SK-N-SH (cell line): ENCODE measurements around the gene UGT1A7. TPM values are rescaled to one million over a fixed set of nuclear protein-coding genes. Genes with fewer than 3 reads are reported as not detected.

Experiments
- CTCF ChIA-PET: fragments of 300-600, 350-600 bp; formaldehyde crosslinking; extraction: SDS; loops from one replicate; lab custom pipeline; 2021; lab: Yijun Ruan, JAX
- POLR2A ChIA-PET: fragments of 350-600 bp; sonication (Branson Sonifier 250); formaldehyde crosslinking; extraction: SDS; loops from one replicate; lab custom pipeline; 2020; ENCODE audit warnings: antibody characterized with exemption, inconsistent platforms; lab: Yijun Ruan, JAX
- DNase-seq: peaks from one replicate; pipeline ENCODE4 v3.0.0; 2012
- H2AFZ ChIP-seq: fragments of 200-600 bp; sonication (generic); 2 replicates; pipeline ENCODE4 v1.8.1; 2016; ENCODE audit warnings: antibody characterized with exemption, mild to moderate bottlenecking, low read depth
- H3F3A ChIP-seq: fragments of 200-600 bp; sonication (generic); replicated peaks from 2 replicates; pipeline ENCODE3; 2016; ENCODE audit warnings: antibody characterized with exemption, mild to moderate bottlenecking; ENCODE audit not compliant: insufficient read depth
- H3K27ac ChIP-seq, 2 experiments: fragments of 200-500 bp in 1 of 2; fragments of 200-600 bp in 1 of 2; sonication (Bioruptor generic) in 1 of 2; sonication (generic), shearing (Covaris generic) in 1 of 2; 2 replicates each; pipeline versions ENCODE4 v1.5.1 to v1.6.1; 2014 to 2016; ENCODE audit warnings: low read depth in 2 of 2, inconsistent platforms in 1 of 2, low read length in 1 of 2, mild to moderate bottlenecking in 1 of 2, mixed read lengths in 1 of 2
- H3K27me3 ChIP-seq: fragments of 200-600 bp; sonication (generic), shearing (Covaris generic); 2 replicates; pipeline ENCODE4 v1.6.1; 2016; ENCODE audit warnings: mixed run types; ENCODE audit not compliant: insufficient read depth
- H3K36me3 ChIP-seq, 2 experiments: fragments of 200-500 bp in 1 of 2; fragments of 200-600 bp in 1 of 2; sonication (Bioruptor generic) in 1 of 2; sonication (generic) in 1 of 2; replicated peaks in 1 of 2; 2 replicates each; pipeline versions ENCODE3 to v1.5.1; 2014 to 2016; ENCODE audit warnings: low read length in 1 of 2, mild to moderate bottlenecking in 1 of 2; ENCODE audit not compliant: insufficient read depth in 2 of 2, control insufficient read depth in 1 of 2
- H3K4me1 ChIP-seq, 2 experiments: fragments of 200-500 bp in 1 of 2; fragments of 200-600 bp in 1 of 2; sonication (Bioruptor generic) in 1 of 2; sonication (generic), shearing (Covaris generic) in 1 of 2; 2 replicates each; pipeline versions ENCODE4 v1.5.1 to v1.6.1; 2014 to 2016; ENCODE audit warnings: low read depth in 1 of 2, low read length in 1 of 2, mixed run types in 1 of 2; ENCODE audit not compliant: insufficient read depth in 2 of 2, control insufficient read depth in 1 of 2
- H3K4me2 ChIP-seq: fragments of 200-600 bp; sonication (generic), shearing (Covaris generic); 2 replicates; pipeline ENCODE4 v1.6.1; 2017; ENCODE audit warnings: mixed run types
- H3K4me3 ChIP-seq, 2 experiments: fragments of 200-500 bp in 1 of 2; fragments of 200-600 bp in 1 of 2; sonication (Bioruptor generic) in 1 of 2; sonication (generic), shearing (Covaris generic) in 1 of 2; 2 replicates each; pipeline versions ENCODE4 v1.5.1 to v1.8.1; 2014 to 2016; ENCODE audit warnings: low read depth in 2 of 2, inconsistent platforms in 1 of 2, low read length in 1 of 2, mild to moderate bottlenecking in 1 of 2, mixed read lengths in 1 of 2, moderate library complexity in 1 of 2
- H3K79me2 ChIP-seq: fragments of 200-600 bp; sonication (generic); 2 replicates; pipeline ENCODE4 v1.8.1; 2017; ENCODE audit warnings: mild to moderate bottlenecking; ENCODE audit not compliant: insufficient read depth
- H3K9ac ChIP-seq: fragments of 200-600 bp; sonication (generic); 2 replicates; pipeline ENCODE4 v1.6.1; 2017; ENCODE audit warnings: mixed run types
- H3K9me2 ChIP-seq: fragments of 200-600 bp; sonication (generic); 2 replicates; pipeline ENCODE4 v1.6.1; 2017; ENCODE audit warnings: mixed run types
- H3K9me3 ChIP-seq: fragments of 200-600 bp; sonication (generic); 2 replicates; pipeline ENCODE4 v1.6.1; 2017; ENCODE audit warnings: mixed run types, mild to moderate bottlenecking, moderate library complexity
- H4K20me1 ChIP-seq: fragments of 200-600 bp; sonication (generic); 2 replicates; pipeline ENCODE4 v1.6.1; 2017; ENCODE audit warnings: mild to moderate bottlenecking, mixed run types; ENCODE audit not compliant: insufficient read depth
- CHD2 ChIP-seq: fragments of 150-350 bp; IDR thresholded peaks from 2 replicates; pipeline ENCODE4 v1.6.1; 2018; ENCODE audit warnings: low read length; ENCODE audit not compliant: partially characterized antibody
- ELF1 ChIP-seq: IDR thresholded peaks from 2 replicates; pipeline ENCODE4 v1.4.0; 2012
- EZH2phosphoT487 ChIP-seq: fragments of 200-600 bp; sonication (generic); IDR thresholded peaks from 2 replicates; pipeline ENCODE4 v1.6.1; 2017; ENCODE audit warnings: low read depth, mixed run types, mild to moderate bottlenecking, antibody characterized with exemption, moderate library complexity, borderline replicate concordance
- FOSL2 ChIP-seq: IDR thresholded peaks from 2 replicates; pipeline ENCODE4 v1.4.0; 2012; ENCODE audit warnings: low read depth, mild to moderate bottlenecking, moderate library complexity, borderline replicate concordance
- GATA2 ChIP-seq: sonication (generic); formaldehyde crosslinking; IDR thresholded peaks from 2 replicates; pipeline ENCODE4 v1.5.0; 2020; ENCODE audit warnings: mild to moderate bottlenecking, missing genetic modification reagents
- MEF2A ChIP-seq: IDR thresholded peaks from 2 replicates; pipeline ENCODE4 v1.4.0; 2012; ENCODE audit warnings: low read depth, borderline replicate concordance
- MXI1 ChIP-seq: IDR thresholded peaks from 2 replicates; pipeline ENCODE4 v1.6.1; 2012; ENCODE audit warnings: mild to moderate bottlenecking, low read depth, low read length, improper control_type of control experiment
- POLR2AphosphoS5 ChIP-seq: IDR thresholded peaks from 2 replicates; pipeline ENCODE4 v1.6.1; 2012; ENCODE audit warnings: low read depth, low read length
- RFX5 ChIP-seq: IDR thresholded peaks from 2 replicates; pipeline ENCODE4 v1.6.1; 2012; ENCODE audit warnings: mild to moderate bottlenecking, improper control_type of control experiment, low read length
- RXRA ChIP-seq: IDR thresholded peaks from 2 replicates; pipeline ENCODE4 v1.4.0; 2012; ENCODE audit warnings: low read depth, mild to moderate bottlenecking, borderline replicate concordance
- SIN3A ChIP-seq: IDR thresholded peaks from 2 replicates; pipeline ENCODE4 v1.6.1; 2012; ENCODE audit warnings: low read depth, mild to moderate bottlenecking, low read length, moderate library complexity, borderline replicate concordance
- TAF1 ChIP-seq: IDR thresholded peaks from 2 replicates; pipeline ENCODE4 v1.6.1; 2012; ENCODE audit warnings: low read depth, mild to moderate bottlenecking, low read length, moderate library complexity, borderline replicate concordance
- TCF12 ChIP-seq: IDR thresholded peaks from 2 replicates; pipeline ENCODE4 v1.4.0; 2012
- TEAD4 ChIP-seq: IDR thresholded peaks from 2 replicates; pipeline ENCODE4 v1.4.0; 2012; ENCODE audit warnings: mild to moderate bottlenecking, borderline replicate concordance; ENCODE audit not compliant: insufficient read depth
- YY1 ChIP-seq: IDR thresholded peaks from 2 replicates; pipeline ENCODE4 v1.4.0; 2012; ENCODE audit warnings: low read depth, mild to moderate bottlenecking
- WGBS: methylation state at CpG from one replicate; pipeline ENCODE4 v1.1.6; 2017; ENCODE audit warnings: low lambda C conversion rate; 5-methylcytosine and 5-hydroxymethylcytosine counted together
- polyA plus RNA-seq, 3 experiments: library from polyadenylated mRNA; depleted of rRNA; stranded (reverse); fragments of >200 nt; gene quantifications; 2 replicates each; pipeline ENCODE4 v1.2.3, GENCODE V29; 2012
- TF ChIP-seq, protein P1 (sequence below): fragments of 150-350 bp; IDR thresholded peaks from 2 replicates; pipeline ENCODE4 v1.6.1; 2017; ENCODE audit warnings: antibody characterized with exemption, low read length, low read depth, borderline replicate concordance
- TF ChIP-seq, protein P2 (sequence below): fragments of 150-350 bp; IDR thresholded peaks from 2 replicates; pipeline ENCODE4 v1.6.1; 2016; ENCODE audit warnings: mild to moderate bottlenecking, low read depth, low read length
- TF ChIP-seq, protein P3 (sequence below): IDR thresholded peaks from 2 replicates; pipeline ENCODE4 v1.6.1; 2012; ENCODE audit warnings: mild to moderate bottlenecking, low read depth, low read length, moderate library complexity

Gene UGT1A7
- polyA plus RNA-seq, 1 of the 3 experiments (the other 2 are of a cell fraction): not detected

DNA sequence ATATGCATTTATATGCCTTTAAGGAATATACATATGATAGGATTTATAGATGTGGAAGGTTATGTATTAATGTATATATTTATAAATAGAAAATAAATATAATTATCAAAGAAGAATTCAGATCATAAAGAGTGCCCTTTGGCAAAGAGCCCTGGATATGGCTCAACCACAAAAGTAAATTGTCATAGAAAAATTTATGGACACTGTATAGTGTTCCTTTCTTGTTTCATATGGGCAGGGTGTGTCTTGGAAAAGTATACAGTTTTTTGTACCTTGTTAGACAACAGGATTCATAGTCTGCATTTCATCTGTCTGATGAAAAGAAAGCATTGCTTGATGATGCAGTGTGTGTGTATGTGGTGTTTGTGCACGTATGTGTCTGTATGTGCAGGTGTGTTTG is 2.9 kb downstream of the UGT1A7 start:
- ChIA-PET CTCF (no interaction called here), POLR2A (no interaction called here)
- H3K9me3 ChIP-seq: no peaks in the 10 kb centered on the region
- H3K79me2 ChIP-seq: no peaks in the 10 kb centered on the region
- TF ChIP-seq FOSL2: no peak
- TF ChIP-seq MXI1: no peak
- TF ChIP-seq RFX5: no peak
- no peak for TF ChIP-seq CHD2
- no peak for TF ChIP-seq EZH2phosphoT487
- TF ChIP-seq GATA2 (CRISPR knock-in tag): no peak
- TF ChIP-seq RXRA: no peak
- no peak for TF ChIP-seq TEAD4
- TF ChIP-seq, all 33 proteins: peak for 0
- Histone ChIP-seq H3K9me2 (no peaks in the 10 kb centered on the region), H3K4me1 (no peaks in the 10 kb centered on the region), H3K36me3 (no peaks in the 10 kb centered on the region), H3F3A (no peaks in the 10 kb centered on the region), H4K20me1 (no peaks in the 10 kb centered on the region), H2AFZ (no peak overlapping the region), H3K27ac (no peak overlapping the region), H3K9ac (no peak overlapping the region), H3K27me3 (no peaks in the 10 kb centered on the region), H3K4me3 (no peak overlapping the region), H3K4me2 (no peak overlapping the region)
- DNase-seq: no peak
- WGBS: 25% methylated on average over 1 of the region's 1 CpG

DNA sequence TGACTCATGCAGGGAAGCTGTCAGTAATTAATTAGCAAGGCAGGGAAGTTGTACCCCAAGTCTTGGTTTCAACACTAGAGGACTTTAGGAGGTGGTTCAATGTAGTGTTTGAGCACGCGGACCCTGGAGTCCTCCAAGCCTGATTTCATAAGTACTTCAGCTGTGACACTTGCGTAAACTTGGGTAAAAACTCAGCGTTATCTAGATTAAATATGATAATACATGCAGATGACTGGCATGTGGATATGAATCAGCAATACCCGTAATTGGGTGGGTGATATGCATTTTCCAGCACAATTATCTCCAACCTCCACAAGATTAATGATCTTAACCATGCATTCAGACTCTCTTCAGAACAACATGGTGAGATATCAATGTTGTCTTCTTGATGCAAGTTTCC is 5.2 kb downstream of the UGT1A7 start:
- H3K36me3 ChIP-seq: no peaks in the 10 kb centered on the region

More for the DNA sequence above, 5.2 kb downstream of the UGT1A7 start:
- H3K9me3 ChIP-seq: no peaks in the 10 kb centered on the region
- CTCF ChIA-PET: no interaction called here
- H3K4me2 ChIP-seq: no peak overlapping the region
- H4K20me1 ChIP-seq: no peaks in the 10 kb centered on the region
- TF ChIP-seq, protein P1, sequence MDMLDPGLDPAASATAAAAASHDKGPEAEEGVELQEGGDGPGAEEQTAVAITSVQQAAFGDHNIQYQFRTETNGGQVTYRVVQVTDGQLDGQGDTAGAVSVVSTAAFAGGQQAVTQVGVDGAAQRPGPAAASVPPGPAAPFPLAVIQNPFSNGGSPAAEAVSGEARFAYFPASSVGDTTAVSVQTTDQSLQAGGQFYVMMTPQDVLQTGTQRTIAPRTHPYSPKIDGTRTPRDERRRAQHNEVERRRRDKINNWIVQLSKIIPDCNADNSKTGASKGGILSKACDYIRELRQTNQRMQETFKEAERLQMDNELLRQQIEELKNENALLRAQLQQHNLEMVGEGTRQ: no peak
- TF ChIP-seq FOSL2 (no peak), MEF2A (no peak), EZH2phosphoT487 (no peak), SIN3A (no peak), TAF1 (no peak), RFX5 (no peak), YY1 (no peak), CHD2 (no peak), ELF1 (no peak), POLR2AphosphoS5 (no peak), TCF12 (no peak)
- TF ChIP-seq, protein P2, sequence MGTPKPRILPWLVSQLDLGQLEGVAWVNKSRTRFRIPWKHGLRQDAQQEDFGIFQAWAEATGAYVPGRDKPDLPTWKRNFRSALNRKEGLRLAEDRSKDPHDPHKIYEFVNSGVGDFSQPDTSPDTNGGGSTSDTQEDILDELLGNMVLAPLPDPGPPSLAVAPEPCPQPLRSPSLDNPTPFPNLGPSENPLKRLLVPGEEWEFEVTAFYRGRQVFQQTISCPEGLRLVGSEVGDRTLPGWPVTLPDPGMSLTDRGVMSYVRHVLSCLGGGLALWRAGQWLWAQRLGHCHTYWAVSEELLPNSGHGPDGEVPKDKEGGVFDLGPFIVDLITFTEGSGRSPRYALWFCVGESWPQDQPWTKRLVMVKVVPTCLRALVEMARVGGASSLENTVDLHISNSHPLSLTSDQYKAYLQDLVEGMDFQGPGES: no peak
- TF ChIP-seq, protein P3, sequence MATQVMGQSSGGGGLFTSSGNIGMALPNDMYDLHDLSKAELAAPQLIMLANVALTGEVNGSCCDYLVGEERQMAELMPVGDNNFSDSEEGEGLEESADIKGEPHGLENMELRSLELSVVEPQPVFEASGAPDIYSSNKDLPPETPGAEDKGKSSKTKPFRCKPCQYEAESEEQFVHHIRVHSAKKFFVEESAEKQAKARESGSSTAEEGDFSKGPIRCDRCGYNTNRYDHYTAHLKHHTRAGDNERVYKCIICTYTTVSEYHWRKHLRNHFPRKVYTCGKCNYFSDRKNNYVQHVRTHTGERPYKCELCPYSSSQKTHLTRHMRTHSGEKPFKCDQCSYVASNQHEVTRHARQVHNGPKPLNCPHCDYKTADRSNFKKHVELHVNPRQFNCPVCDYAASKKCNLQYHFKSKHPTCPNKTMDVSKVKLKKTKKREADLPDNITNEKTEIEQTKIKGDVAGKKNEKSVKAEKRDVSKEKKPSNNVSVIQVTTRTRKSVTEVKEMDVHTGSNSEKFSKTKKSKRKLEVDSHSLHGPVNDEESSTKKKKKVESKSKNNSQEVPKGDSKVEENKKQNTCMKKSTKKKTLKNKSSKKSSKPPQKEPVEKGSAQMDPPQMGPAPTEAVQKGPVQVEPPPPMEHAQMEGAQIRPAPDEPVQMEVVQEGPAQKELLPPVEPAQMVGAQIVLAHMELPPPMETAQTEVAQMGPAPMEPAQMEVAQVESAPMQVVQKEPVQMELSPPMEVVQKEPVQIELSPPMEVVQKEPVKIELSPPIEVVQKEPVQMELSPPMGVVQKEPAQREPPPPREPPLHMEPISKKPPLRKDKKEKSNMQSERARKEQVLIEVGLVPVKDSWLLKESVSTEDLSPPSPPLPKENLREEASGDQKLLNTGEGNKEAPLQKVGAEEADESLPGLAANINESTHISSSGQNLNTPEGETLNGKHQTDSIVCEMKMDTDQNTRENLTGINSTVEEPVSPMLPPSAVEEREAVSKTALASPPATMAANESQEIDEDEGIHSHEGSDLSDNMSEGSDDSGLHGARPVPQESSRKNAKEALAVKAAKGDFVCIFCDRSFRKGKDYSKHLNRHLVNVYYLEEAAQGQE: no peak
- POLR2A ChIA-PET: no interaction called here
- H3K79me2 ChIP-seq: no peaks in the 10 kb centered on the region
- no peak overlapping the region for H3K4me3 ChIP-seq
- H3K4me1 ChIP-seq: no peaks in the 10 kb centered on the region
- H2AFZ ChIP-seq: no peak overlapping the region
- WGBS: 62% methylated on average over 5 of the region's 5 CpGs
- no peak for DNase-seq
- H3K27me3 ChIP-seq: no peaks in the 10 kb centered on the region
- H3K9ac ChIP-seq: no peak overlapping the region
- H3K9me2 ChIP-seq: no peaks in the 10 kb centered on the region
- H3K27ac ChIP-seq: no peak overlapping the region
- H3F3A ChIP-seq: no peaks in the 10 kb centered on the region
